ENCODE data around the gene TLE2.
"Not testable (repeated sequence)": the region's sequence is repeated elsewhere in the genome, so short reads cannot be mapped to it uniquely, and the experiment has no call there.

Gene TLE2

GRCh38 chr19:3012059-3012458, 17.0 kb downstream of the TLE2 start:
- DNase-seq = not testable (repeated sequence)

GRCh38 chr19:3010871-3011270, 18.2 kb downstream of the TLE2 start:
- no peak for DNase-seq

DNA sequence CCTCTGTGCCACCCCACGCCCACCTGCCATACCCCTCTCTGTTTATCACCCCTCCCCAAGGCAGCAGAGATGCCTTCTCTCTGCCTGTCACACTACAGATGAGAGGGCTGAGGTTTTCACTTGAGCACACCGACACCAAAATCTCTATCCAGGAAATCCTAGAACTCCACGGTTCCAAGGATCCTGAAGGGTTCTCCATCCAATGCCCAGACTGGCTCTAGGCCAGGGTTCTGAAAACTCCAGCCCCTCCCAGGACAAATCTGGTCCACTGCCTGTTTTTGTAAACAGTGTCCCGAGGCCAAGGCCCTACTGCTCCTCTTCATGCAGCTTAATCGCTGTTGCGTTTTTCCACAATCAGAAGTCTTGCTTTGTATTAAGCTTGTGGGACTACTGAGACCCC, 20.1 kb downstream of the TLE2 start:
- DNase-seq = no peak

DNA sequence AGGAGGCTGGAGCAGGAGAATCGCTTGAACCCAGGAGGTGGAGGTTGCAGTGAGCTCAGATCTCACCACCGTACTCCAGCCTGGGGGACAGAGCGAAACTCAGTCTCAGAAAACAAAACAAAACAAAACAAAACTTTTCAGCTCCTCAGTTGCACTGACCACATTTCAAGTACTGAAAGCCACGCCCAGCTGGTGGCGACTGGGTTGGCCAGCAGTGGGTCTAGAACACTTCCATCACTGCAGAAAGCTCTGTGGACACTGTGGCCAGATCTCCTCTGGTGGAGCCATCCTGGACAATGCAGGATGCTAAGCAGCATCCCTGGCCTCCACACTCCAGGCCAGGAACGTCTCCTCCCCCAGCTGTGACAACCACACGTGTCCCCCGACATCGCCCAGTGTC, 21.1 kb downstream of the TLE2 start:
- no peak for DNase-seq

DNA sequence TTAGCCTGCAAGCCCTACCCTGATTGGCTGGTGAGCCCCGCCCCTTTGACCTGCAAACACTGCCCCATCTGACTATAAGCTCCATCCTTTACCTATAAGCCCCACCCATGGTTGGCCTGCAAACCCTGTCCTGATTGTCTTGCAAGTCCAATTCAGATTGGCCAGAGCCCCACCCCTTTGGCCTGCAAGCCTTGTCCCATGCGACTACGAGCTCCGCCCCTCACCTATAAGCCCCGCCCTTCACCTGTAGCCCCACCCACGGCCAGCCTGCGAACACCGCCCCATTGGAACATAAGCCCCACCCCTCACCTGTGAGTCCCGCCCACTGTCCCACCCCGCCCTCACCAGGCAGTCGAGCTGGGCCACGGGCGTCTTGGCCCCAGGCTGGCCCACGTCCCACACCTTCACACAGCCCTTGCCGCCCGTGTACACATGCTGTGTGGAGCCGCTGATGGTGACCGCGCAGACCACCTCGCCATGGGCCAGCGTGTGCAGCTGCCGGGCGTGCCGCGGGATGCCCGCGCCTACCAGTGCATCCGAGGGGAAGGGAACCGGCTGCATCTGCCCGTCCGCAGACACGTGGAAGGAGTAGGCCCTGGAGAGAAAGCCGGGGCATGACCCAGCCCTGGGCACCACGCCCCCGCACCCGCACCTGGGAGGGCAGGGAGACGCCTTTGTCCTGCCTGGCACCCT, 22.9 kb downstream of the TLE2 start:
- DNase-seq = no peak

DNA sequence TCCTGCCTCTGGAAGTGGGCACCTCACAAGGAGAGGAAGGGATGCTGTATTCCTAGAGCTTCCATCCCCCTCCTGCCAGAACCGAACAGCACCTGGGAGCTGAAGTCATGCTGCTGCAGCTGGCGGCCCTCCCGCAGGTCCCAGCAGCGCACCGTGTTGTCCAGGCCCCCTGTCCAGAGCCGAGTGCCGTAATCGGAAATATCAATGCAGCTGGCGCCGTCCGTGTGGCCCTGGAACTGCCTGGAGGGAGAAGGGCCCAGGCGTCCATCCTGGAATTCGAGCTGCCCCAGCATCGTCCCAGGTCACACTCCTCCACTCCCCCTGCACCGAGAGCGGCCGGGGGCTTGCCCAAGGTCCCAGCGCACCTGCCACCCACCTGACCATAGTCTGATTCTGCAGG, 23.7 kb downstream of the TLE2 start:
- no peak for DNase-seq

DNA sequence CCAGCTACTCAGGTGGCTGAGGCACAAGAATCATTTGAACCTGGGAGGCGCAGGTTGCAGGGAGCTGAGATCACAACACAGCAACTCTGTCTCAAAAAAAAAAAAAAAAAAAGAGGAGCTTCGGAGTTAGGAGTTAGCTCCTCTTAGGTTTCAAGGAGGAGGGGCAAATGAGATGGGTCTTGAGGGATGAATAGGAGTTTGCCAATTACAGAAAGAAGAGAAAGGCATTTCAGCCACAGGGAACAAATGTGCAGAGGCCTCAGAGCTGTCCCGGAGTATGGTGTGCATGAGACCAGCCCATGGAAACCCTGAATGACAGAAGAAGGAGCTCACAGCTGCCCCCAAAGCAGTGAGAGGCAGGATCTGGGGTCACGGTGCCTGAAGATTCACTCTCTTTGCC, 24.6 kb downstream of the TLE2 start:
- DNase-seq = no peak

- no peak for DNase-seq
Measured at GRCh38 chr19:3003046-3003445, 26.0 kb downstream of the TLE2 start.

DNA sequence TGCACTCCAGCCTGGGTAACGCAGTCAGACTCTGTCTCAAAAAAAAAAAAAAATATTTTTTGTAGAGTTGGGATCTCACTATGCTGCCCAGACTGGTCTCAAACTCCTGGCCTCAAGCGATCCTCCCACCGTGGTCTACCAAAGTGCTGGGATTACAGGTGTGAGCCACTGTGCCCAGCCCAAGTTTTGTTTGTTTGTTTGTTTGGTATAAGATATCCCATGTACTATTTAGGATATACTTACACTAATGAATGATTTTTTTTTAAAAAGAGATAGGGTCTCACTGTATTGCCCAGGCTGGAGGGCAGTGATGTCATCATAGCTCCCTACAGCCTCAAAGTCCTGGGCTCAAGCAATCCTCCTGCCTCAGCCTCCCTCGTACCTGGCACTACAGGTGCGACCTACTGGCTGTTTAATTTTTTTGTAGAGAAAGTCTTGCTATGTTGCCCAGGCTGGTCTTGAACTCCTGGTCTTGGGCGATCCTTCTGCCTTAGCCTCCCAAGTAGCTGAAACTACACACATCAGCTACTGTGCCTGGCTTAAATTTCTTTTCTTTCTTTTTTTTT, 27.8 kb downstream of the TLE2 start:
- DNase-seq = no peak

DNA sequence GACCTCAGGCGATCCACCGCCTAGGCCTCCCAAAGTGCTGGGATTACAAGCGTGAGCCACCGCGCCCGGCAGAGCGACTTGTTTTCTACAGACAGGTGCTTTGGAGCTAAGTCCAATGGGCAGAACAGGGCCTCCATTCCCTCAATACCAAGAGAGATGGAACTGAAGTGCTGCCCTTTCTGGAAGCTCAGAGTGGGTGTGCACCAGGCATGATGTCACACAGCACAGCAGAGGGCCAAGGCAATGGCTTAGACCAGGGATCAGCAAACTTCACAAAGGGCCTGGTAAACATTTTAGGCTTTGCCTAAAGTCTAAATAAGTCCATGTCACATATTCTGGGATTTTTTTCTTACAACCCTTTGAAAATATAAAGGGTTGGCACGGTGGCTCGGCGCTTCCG, 30.4 kb downstream of the TLE2 start:
- no peak for DNase-seq

DNA sequence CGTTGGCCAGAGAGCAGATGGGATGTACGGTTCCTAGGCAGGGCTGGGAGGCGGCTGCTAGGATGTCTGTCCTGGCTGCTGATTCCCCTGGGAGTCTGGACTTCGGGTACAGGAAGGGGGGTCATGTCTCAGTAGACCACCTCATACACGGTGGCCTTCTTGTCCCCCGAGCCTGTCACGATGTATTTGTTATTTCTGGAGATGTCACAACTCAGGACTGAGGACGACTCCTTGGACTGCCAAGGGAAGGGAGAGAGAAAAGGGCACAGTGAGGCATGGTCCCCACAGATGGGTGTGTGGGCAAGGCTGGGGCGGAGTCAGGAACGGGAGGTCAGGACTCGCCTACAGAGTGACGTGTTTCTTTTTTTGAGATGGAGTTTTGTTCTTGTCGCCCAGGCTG, 31.4 kb downstream of the TLE2 start:
- no peak for DNase-seq

DNA sequence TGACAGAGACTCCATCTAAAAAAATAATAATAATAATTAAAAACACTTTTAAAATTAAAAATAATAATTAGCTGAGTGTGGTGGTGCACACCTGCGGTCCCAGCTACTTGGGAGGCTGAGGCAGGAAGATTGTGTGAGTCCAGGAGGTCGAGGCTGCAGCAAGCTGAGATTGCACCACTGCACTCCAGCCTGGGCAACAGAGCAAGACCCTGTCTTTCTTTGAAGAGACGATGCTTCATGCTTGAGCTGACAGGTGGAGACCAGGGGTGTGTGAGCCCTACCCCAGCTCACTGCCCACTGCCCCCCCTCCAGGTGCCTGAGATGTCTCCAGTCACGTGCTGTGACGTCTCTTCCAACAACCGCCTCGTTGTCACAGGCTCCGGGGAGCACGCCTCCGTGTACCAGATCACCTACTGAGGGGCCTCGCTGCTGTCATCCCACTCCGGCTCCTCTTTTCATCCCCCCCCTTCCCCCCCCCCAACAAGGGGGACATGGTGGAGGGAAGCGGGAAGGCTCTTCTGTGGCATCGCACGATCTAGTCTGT, 34.4 kb downstream of the TLE2 start:
- no peak for DNase-seq

DNA sequence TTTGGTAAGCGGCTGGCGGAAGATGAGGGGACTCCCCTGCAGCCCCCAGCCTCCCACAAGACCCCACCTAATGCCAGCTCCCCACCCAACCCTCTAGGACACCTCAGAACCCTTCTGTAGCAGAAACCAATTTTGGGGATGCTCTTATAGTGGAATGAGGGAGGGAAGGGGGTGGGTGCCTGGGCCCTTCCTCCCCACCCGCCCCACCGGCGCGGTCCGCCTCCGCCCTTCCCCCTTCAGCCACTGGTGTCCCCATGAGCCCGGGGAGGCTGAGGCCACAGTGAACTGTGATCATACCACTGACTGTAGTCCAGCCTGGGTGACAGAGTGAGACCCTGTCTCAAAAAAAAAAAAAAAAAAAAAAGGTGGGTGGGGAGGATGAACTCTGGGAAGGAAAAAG, 35.5 kb downstream of the TLE2 start:
- DNase-seq = no peak

DNA sequence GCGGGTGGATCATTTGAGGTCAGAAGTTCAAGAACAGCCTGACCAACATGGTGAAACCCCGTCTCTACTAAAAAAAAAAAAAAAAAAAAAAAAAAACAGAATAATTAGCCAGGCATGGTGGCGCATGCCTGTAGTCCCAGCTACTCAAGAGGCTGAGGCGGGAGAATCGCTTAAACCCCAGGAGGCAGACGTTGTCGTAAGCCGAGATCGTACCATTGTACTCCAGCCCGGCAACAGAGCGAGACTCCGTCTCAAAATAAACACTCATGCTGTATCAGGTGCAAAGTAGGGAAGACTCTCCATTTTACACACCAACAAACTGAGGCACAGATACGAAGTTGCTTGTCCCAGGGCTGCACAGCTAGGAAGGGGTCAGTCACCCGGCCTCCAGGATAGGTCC, 36.1 kb downstream of the TLE2 start:
- DNase-seq = no peak

GRCh38 chr19:2992333-2992732, 36.7 kb downstream of the TLE2 start:
- not testable (repeated sequence) for DNase-seq

DNA sequence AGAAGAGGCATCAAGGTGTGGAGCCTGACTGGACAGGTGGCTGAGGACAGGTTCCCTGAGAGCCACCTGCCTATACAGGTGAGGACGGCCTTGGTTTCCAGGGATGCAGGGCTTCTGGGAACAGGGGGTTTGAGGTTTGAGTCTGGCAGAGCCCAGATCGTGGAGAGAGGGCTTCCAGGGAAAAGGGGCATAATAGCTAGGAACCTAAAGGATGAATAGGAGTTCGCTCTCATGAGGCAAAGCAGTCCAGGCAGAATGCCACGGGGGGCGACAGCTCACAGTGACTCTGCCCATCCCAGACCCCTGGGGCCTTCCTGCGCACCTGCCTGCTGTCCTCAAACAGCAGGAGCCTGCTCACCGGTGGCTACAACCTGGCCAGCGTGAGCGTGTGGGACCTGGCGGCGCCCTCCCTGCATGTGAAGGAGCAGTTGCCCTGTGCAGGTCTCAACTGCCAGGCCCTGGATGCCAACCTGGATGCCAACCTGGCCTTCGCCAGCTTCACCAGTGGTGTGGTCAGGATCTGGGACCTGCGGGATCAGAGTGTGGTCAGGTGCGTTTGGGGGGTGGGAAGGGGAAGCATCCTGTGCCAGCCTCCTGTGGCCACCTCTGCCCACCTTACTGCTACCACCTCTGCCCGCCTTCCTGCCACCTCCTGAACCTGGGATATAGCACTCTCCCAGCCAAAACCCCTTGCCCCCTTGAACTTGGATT, 39.7 kb downstream of the TLE2 start:
- DNase-seq = no peak

- DNase-seq = no peak
Measured at GRCh38 chr19:2988568-2988967, 40.5 kb downstream of the TLE2 start.

DNA sequence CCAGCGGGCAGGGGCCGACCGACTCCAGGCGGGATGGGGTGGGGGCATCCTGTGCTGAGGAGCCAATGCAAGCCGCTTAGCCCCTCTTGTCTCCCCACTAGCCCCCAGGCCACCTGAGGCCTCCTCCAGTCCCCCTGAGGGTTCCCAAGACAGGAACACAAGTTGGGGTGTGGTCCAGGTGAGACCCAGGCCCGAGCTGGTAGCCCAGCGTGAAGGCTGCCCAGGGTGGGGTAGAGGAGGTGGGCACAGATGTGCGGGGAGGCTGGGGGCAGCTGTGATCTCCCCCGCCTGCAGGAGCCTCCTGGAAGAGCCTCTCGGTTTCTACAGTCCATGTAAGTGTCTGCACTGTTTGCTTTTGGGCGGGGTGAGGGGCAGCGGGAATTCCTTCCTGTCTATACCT, 41.3 kb downstream of the TLE2 start:
- DNase-seq = no peak

- no peak for DNase-seq
Measured at GRCh38 chr19:2986951-2987524, 42.0 kb downstream of the TLE2 start.

DNA sequence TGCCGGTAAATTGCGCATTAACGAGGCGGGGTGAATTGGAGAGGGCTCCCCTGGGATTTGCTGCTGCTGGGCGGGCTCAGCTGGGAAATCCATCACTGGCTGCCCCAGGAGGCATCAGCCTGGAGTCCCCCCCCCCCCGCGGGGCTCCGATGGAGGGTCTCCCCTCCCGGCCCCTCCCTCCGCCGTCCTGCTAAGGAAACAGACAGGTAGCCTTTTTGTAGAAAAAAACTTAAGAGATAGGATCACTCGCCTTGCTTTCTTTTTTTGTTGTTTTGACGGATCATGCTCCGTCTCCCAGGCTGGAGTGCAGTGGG, 44.9 kb downstream of the TLE2 start:
- no peak for DNase-seq

DNA sequence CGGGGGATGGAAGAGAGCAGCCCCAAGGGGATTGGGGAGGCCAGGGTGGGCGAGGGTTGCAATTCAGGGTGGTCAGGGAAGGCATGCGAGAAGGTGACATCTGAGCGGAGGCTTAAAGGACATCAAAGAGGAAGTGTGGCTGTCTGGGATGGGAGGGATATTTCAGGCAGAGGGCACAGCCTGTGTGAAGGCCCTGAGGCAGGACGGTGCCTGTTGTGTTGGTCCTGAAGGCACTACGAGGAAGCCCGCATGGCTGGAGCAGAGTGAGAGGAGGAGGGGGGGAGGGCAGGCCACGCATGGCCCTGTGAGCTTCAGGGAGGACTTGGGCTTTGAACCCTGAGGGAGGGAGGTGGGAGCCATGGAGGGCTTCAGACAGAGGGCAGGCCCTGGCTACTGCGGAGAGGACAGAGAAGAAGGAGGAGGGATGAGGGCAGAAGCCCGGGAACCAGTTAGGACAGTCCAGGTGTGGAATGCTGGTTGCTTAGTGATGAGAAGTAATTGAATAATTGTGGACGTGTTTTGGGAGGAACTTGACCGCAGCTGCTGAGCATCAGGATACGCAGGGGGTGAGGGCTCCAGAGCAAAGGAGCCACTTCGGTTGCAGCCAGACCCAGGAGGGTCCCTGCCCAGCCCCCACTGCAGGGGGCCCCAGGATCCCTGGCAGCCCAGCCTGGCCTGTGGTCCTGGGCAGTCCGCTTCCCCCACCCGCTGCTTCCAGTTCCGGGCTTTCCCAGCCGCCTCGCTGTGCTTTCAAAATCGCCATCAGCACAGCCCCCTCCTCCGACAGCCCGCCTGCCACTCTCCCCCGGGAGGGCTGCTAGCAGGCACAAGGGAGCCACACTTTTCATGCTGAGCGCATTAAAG, 45.5 kb downstream of the TLE2 start:
- peak; percentile 94 for DNase-seq

DNA sequence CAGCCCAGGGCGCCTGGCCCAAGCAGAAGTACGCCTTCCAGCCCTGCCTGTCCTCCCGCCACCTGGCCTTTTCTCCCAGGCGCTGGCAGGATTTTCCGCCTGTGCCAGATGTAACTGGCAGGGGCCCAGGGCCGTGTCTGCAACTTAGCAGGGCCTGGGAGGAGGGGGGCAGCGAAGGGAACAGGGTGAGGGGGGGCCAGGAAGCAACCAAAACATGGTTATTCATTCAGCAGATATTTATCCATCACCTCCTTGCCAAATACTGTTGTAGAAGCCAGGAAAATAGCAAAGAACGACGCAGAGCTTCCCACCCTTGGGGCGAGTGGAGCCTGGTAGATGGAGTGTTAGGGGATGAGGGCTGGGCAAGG, 46.1 kb downstream of the TLE2 start:
- peak; percentile 70 for DNase-seq

DNA sequence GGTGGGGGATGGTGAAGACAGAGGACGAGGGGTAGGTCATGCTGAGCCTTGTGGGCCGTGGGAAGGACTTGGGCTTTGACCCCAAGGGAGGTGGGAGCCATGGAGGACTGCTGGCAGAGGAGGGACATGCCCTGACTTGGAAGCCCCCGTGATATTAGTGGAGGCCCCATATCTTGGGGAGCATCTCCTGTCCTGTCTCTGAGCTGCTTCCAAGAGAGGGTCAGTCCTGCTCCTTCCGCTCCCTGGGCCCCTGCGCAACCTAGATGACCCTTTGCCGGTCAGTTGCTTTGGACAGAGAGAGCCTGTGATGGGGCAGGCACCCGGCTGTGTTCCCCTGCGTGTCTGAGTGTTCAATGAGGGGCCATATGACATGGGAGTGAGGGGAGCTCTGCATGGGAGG, 46.5 kb downstream of the TLE2 start:
- no peak for DNase-seq
